Measurements from ENCODE around the gene KCNJ6.

KCNJ6 gene

GRCh38 chr21:37615962-37616361 lies 300.3 kb downstream of the KCNJ6 start:
- no peak for DNase-seq (ENCODE audit: low read depth)
- TF ChIP-seq CTCF (IDR thresholded peaks at IDR 0.05; ENCODE audit: low read depth, low read length), result no peak
- TF ChIP-seq POLR2A (IDR thresholded peaks at IDR 0.05; ENCODE audit: extremely low read depth, insufficient read length), result no peak
- no peak for TF ChIP-seq MAX (IDR thresholded peaks at IDR 0.05; ENCODE audit: low read depth, low read length)
- TF ChIP-seq MYC (IDR thresholded peaks at IDR 0.05; ENCODE audit: low read depth, low read length), result no peak
- H3K4me3 ChIP-seq (ENCODE audit: low read depth, low read length), result no peak overlapping the region

- no peak overlapping the region for H3K4me3 ChIP-seq (ENCODE audit: low read depth, low read length)
- DNase-seq (ENCODE audit: low read depth), result no peak
- no peak for TF ChIP-seq CTCF (IDR thresholded peaks at IDR 0.05; ENCODE audit: low read depth, low read length)
- no peak for TF ChIP-seq MYC (IDR thresholded peaks at IDR 0.05; ENCODE audit: low read depth, low read length)
- no peak for TF ChIP-seq POLR2A (IDR thresholded peaks at IDR 0.05; ENCODE audit: extremely low read depth, insufficient read length)
- no peak for TF ChIP-seq MAX (IDR thresholded peaks at IDR 0.05; ENCODE audit: low read depth, low read length)
These were observed 301.8 kb downstream of the KCNJ6 start for GRCh38 chr21:37614351-37614875.

GRCh38 chr21:37607081-37607480 lies 309.2 kb downstream of the KCNJ6 start:
- H3K4me3 ChIP-seq (ENCODE audit: low read depth, low read length), result no peak overlapping the region
- DNase-seq (ENCODE audit: low read depth), result no peak
- TF ChIP-seq CTCF (IDR thresholded peaks at IDR 0.05; ENCODE audit: low read depth, low read length) (no peak), MYC (IDR thresholded peaks at IDR 0.05; ENCODE audit: low read depth, low read length) (no peak), MAX (IDR thresholded peaks at IDR 0.05; ENCODE audit: low read depth, low read length) (no peak), POLR2A (IDR thresholded peaks at IDR 0.05; ENCODE audit: extremely low read depth, insufficient read length) (no peak)

- TF ChIP-seq POLR2A (IDR thresholded peaks at IDR 0.05; ENCODE audit: extremely low read depth, insufficient read length), result no peak
- no peak for TF ChIP-seq MYC (IDR thresholded peaks at IDR 0.05; ENCODE audit: low read depth, low read length)
- no peak for DNase-seq (ENCODE audit: low read depth)
- no peak overlapping the region for H3K4me3 ChIP-seq (ENCODE audit: low read depth, low read length)
These were observed 309.7 kb downstream of the KCNJ6 start for GRCh38 chr21:37606549-37606948.

- no peak for DNase-seq (ENCODE audit: low read depth)
- H3K4me3 ChIP-seq (ENCODE audit: low read depth, low read length), result no peak overlapping the region
- no peak for TF ChIP-seq CTCF (IDR thresholded peaks at IDR 0.05; ENCODE audit: low read depth, low read length)
- no peak for TF ChIP-seq MYC (IDR thresholded peaks at IDR 0.05; ENCODE audit: low read depth, low read length)
- TF ChIP-seq MAX (IDR thresholded peaks at IDR 0.05; ENCODE audit: low read depth, low read length), result no peak
- no peak for TF ChIP-seq POLR2A (IDR thresholded peaks at IDR 0.05; ENCODE audit: extremely low read depth, insufficient read length)
These were observed 311.3 kb downstream of the KCNJ6 start for GRCh38 chr21:37605006-37605405.

- no peak for DNase-seq (ENCODE audit: low read depth)
- no peak overlapping the region for H3K4me3 ChIP-seq (ENCODE audit: low read depth, low read length)
- TF ChIP-seq POLR2A (IDR thresholded peaks at IDR 0.05; ENCODE audit: extremely low read depth, insufficient read length) (no peak), MYC (IDR thresholded peaks at IDR 0.05; ENCODE audit: low read depth, low read length) (no peak), MAX (IDR thresholded peaks at IDR 0.05; ENCODE audit: low read depth, low read length) (no peak), CTCF (IDR thresholded peaks at IDR 0.05; ENCODE audit: low read depth, low read length) (no peak)
These were observed 313.1 kb downstream of the KCNJ6 start for GRCh38 chr21:37603129-37603528.
